ENCODE results near the gene RAB14. TPM values are rescaled to one million over a fixed set of nuclear protein-coding genes. Genes with fewer than 3 reads are reported as not detected.

The RAB14 gene
- polyA plus RNA-seq, 1 donor from 2014 or later, result 94.5 TPM

DNA sequence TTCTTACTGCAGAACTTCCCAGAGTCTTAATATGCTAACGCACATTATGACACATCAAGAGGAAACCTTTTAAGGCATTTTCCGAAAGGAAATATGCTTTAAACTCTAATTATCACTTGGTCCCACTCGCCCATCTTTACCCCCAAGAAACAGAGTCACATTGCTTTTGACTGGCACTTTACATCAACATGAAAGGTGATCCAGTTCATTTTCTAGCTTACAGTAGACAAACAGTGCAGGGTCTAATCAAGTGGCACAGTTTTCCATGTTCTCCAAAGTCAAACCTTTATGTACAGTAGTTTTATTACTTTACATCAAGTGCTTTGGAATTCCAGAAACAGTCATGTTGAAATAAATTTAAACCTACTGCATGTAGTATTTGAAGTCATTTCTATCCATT is 12.0 kb downstream of the RAB14 start:
- Histone ChIP-seq H3K36me3 (ENCODE audit: insufficient read depth, low read length) (peaks cover 7% of the 10 kb centered on the region), H3K4me3 (ENCODE audit: low read length) (no peak overlapping the region), H3K9me3 (ENCODE audit: low read length) (no peaks in the 10 kb centered on the region), H2AFZ (ENCODE audit: low read depth, low read length) (no peak overlapping the region), H3K9ac (ENCODE audit: low read length) (no peak overlapping the region), H3K79me2 (replicated peaks; ENCODE audit: insufficient read depth, low read length) (peaks cover 83% of the 10 kb centered on the region), H3K9me2 (ENCODE audit: insufficient read depth, low read length) (no peaks in the 10 kb centered on the region), H3K4me2 (ENCODE audit: low read length) (no peak overlapping the region), H3K27me3 (ENCODE audit: insufficient read depth, low read depth, low read length) (no peaks in the 10 kb centered on the region), H3F3A (ENCODE audit: insufficient read depth, low read length, poor library complexity, severe bottlenecking) (no peaks in the 10 kb centered on the region), H4K20me1 (ENCODE audit: insufficient read depth) (peaks cover 20% of the 10 kb centered on the region), H3K27ac (ENCODE audit: low read length) (no peak overlapping the region)
- TF ChIP-seq POLR2AphosphoS5 (IDR thresholded peaks at IDR 0.05) (no peak), MXI1 (conservative IDR thresholded peaks at IDR 0.05; ENCODE audit: poor library complexity, severe bottlenecking) (no peak), RAD21 (conservative IDR thresholded peaks at IDR 0.05) (no peak), EZH2 (IDR thresholded peaks at IDR 0.05; ENCODE audit: borderline replicate concordance, insufficient read depth, low read length, poor library complexity, severe bottlenecking) (no peak), EP300 (conservative IDR thresholded peaks at IDR 0.05; ENCODE audit: poor library complexity, severe bottlenecking) (no peak), TAF1 (IDR thresholded peaks at IDR 0.05; ENCODE audit: low read depth) (no peak), SMC3 (conservative IDR thresholded peaks at IDR 0.05; ENCODE audit: poor library complexity) (no peak)
- TF ChIP-seq, protein P1, sequence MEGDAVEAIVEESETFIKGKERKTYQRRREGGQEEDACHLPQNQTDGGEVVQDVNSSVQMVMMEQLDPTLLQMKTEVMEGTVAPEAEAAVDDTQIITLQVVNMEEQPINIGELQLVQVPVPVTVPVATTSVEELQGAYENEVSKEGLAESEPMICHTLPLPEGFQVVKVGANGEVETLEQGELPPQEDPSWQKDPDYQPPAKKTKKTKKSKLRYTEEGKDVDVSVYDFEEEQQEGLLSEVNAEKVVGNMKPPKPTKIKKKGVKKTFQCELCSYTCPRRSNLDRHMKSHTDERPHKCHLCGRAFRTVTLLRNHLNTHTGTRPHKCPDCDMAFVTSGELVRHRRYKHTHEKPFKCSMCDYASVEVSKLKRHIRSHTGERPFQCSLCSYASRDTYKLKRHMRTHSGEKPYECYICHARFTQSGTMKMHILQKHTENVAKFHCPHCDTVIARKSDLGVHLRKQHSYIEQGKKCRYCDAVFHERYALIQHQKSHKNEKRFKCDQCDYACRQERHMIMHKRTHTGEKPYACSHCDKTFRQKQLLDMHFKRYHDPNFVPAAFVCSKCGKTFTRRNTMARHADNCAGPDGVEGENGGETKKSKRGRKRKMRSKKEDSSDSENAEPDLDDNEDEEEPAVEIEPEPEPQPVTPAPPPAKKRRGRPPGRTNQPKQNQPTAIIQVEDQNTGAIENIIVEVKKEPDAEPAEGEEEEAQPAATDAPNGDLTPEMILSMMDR (IDR thresholded peaks at IDR 0.05; ENCODE audit: poor library complexity, severe bottlenecking), result no peak
- TF ChIP-seq, protein P2, sequence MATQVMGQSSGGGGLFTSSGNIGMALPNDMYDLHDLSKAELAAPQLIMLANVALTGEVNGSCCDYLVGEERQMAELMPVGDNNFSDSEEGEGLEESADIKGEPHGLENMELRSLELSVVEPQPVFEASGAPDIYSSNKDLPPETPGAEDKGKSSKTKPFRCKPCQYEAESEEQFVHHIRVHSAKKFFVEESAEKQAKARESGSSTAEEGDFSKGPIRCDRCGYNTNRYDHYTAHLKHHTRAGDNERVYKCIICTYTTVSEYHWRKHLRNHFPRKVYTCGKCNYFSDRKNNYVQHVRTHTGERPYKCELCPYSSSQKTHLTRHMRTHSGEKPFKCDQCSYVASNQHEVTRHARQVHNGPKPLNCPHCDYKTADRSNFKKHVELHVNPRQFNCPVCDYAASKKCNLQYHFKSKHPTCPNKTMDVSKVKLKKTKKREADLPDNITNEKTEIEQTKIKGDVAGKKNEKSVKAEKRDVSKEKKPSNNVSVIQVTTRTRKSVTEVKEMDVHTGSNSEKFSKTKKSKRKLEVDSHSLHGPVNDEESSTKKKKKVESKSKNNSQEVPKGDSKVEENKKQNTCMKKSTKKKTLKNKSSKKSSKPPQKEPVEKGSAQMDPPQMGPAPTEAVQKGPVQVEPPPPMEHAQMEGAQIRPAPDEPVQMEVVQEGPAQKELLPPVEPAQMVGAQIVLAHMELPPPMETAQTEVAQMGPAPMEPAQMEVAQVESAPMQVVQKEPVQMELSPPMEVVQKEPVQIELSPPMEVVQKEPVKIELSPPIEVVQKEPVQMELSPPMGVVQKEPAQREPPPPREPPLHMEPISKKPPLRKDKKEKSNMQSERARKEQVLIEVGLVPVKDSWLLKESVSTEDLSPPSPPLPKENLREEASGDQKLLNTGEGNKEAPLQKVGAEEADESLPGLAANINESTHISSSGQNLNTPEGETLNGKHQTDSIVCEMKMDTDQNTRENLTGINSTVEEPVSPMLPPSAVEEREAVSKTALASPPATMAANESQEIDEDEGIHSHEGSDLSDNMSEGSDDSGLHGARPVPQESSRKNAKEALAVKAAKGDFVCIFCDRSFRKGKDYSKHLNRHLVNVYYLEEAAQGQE (IDR thresholded peaks at IDR 0.05; ENCODE audit: borderline replicate concordance), result no peak

DNA sequence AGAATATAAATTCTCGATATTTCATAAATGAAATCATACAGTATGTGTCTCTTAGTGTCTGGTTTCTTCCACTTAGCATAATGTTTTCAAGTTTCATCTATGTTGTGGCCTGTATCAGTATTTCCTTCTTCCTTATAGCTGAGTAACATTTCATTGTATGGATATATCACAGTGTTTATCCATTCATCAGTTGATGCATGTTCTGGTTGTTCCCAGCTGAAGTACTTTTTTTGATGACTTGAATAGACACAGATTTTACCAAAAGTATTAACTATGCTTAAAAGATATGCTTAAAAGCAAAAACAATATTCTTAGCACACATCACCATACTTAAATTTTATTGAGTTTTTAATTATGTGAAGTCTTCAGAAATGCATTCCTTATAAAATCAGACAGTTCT is 12.7 kb downstream of the RAB14 start:
- no peak overlapping the region for H3K27ac ChIP-seq (ENCODE audit: low read length)
- peaks cover 7% of the 10 kb centered on the region for H3K36me3 ChIP-seq (ENCODE audit: insufficient read depth, low read length)
- no peak overlapping the region for H3K4me2 ChIP-seq (ENCODE audit: low read length)
- no peak for TF ChIP-seq EP300 (conservative IDR thresholded peaks at IDR 0.05; ENCODE audit: poor library complexity, severe bottlenecking)
- no peak for TF ChIP-seq SMC3 (conservative IDR thresholded peaks at IDR 0.05; ENCODE audit: poor library complexity)
- no peak for TF ChIP-seq EZH2 (IDR thresholded peaks at IDR 0.05; ENCODE audit: borderline replicate concordance, insufficient read depth, low read length, poor library complexity, severe bottlenecking)
- TF ChIP-seq RAD21 (conservative IDR thresholded peaks at IDR 0.05), result no peak
- no peak for TF ChIP-seq POLR2AphosphoS5 (IDR thresholded peaks at IDR 0.05)
- no peak for TF ChIP-seq TAF1 (IDR thresholded peaks at IDR 0.05; ENCODE audit: low read depth)
- no peak for TF ChIP-seq MXI1 (conservative IDR thresholded peaks at IDR 0.05; ENCODE audit: poor library complexity, severe bottlenecking)
- TF ChIP-seq, protein P2 (IDR thresholded peaks at IDR 0.05; ENCODE audit: borderline replicate concordance), result no peak
- TF ChIP-seq, protein P1 (IDR thresholded peaks at IDR 0.05; ENCODE audit: poor library complexity, severe bottlenecking), result no peak
- H3K4me3 ChIP-seq (ENCODE audit: low read length), result no peak overlapping the region
- H3F3A ChIP-seq (ENCODE audit: insufficient read depth, low read length, poor library complexity, severe bottlenecking), result no peaks in the 10 kb centered on the region
- H3K9me2 ChIP-seq (ENCODE audit: insufficient read depth, low read length), result no peaks in the 10 kb centered on the region
- peaks cover 77% of the 10 kb centered on the region for H3K79me2 ChIP-seq (replicated peaks; ENCODE audit: insufficient read depth, low read length)
- H3K9ac ChIP-seq (ENCODE audit: low read length), result no peak overlapping the region
- no peaks in the 10 kb centered on the region for H3K9me3 ChIP-seq (ENCODE audit: low read length)
- H3K27me3 ChIP-seq (ENCODE audit: insufficient read depth, low read depth, low read length), result no peaks in the 10 kb centered on the region
- H2AFZ ChIP-seq (ENCODE audit: low read depth, low read length), result no peak overlapping the region
- H4K20me1 ChIP-seq (ENCODE audit: insufficient read depth), result peaks cover 14% of the 10 kb centered on the region
